HepG2 (cell line): ENCODE data around the gene SCRT2. TPM values are rescaled to one million over a fixed set of nuclear protein-coding genes. Genes with fewer than 3 reads are reported as not detected.

Experiments used
- ARHGAP35 ChIP-seq: sonication (generic); formaldehyde crosslinking; IDR thresholded peaks from 2 replicates; pipeline ENCODE4 v1.9.0; 2022; ENCODE audit warnings: mild to moderate bottlenecking, inconsistent platforms, moderate library complexity, missing genetic modification reagents, borderline replicate concordance
- BHLHE40 ChIP-seq: IDR thresholded peaks from 2 replicates; pipeline ENCODE4 v1.6.1; 2011; ENCODE audit warnings: low read length, improper control_type of control experiment
- CAMTA2 ChIP-seq: sonication (generic); formaldehyde crosslinking; IDR thresholded peaks from 2 replicates; pipeline ENCODE4 v1.4.0; 2020; ENCODE audit warnings: mild to moderate bottlenecking, missing genetic modification reagents, borderline replicate concordance
- FOXC1 ChIP-seq: sonication (generic); formaldehyde crosslinking; IDR thresholded peaks from 2 replicates; pipeline ENCODE4 v1.8.0; 2022; ENCODE audit warnings: mild to moderate bottlenecking, missing genetic modification reagents, borderline replicate concordance
- KDM5B ChIP-seq: sonication (generic); formaldehyde crosslinking; IDR thresholded peaks from 2 replicates; pipeline ENCODE4 v1.4.0; 2020; ENCODE audit warnings: missing genetic modification reagents, mild to moderate bottlenecking, borderline replicate concordance
- KLF9 ChIP-seq: IDR thresholded peaks from 2 replicates; pipeline ENCODE4 v1.6.1; 2016; ENCODE audit warnings: low read depth
- NRL ChIP-seq: sonication (generic); formaldehyde crosslinking; IDR thresholded peaks from 2 replicates; pipeline ENCODE4 v1.5.0; 2020; ENCODE audit warnings: missing genetic modification reagents, mild to moderate bottlenecking, moderate library complexity, borderline replicate concordance
- PRPF4 ChIP-seq: fragments of 200-400 bp; formaldehyde crosslinking; IDR thresholded peaks from 2 replicates; pipeline ENCODE4 v1.6.1; 2016; ENCODE audit warnings: low read length, low read depth; ENCODE audit not compliant: poor library complexity, severe bottlenecking
- SALL1 ChIP-seq: sonication (generic); formaldehyde crosslinking; IDR thresholded peaks from 2 replicates; pipeline ENCODE4 v1.8.0; 2022; ENCODE audit warnings: mild to moderate bottlenecking, missing genetic modification reagents
- TCF12 ChIP-seq, 2 experiments: fragments of 450-650 bp in 1 of 2; sonication (generic) in 1 of 2; formaldehyde crosslinking in 1 of 2; IDR thresholded peaks; 2 replicates each; pipeline versions ENCODE4 v1.6.1 to v1.8.0; 2017 to 2022; ENCODE audit warnings: antibody characterized with exemption in 1 of 2, mild to moderate bottlenecking in 1 of 2, missing genetic modification reagents in 1 of 2, moderate library complexity in 1 of 2
- ZEB1 ChIP-seq: IDR thresholded peaks from 2 replicates; pipeline ENCODE4 v1.6.1; 2012; ENCODE audit warnings: mild to moderate bottlenecking, low read depth, inconsistent platforms; ENCODE audit not compliant: insufficient replicate concordance
- ZNF224 ChIP-seq: sonication (generic); formaldehyde crosslinking; IDR thresholded peaks from 2 replicates; pipeline ENCODE4 v1.5.0; 2020; ENCODE audit warnings: mild to moderate bottlenecking, missing genetic modification reagents
- ZNF256 ChIP-seq: sonication (generic); formaldehyde crosslinking; conservative IDR thresholded peaks from 2 replicates; pipeline ENCODE4 v1.4.0; 2020; ENCODE audit warnings: missing genetic modification reagents
- ZNF34 ChIP-seq: sonication (generic); formaldehyde crosslinking; IDR thresholded peaks from 2 replicates; pipeline ENCODE4 v1.4.0; 2020; ENCODE audit warnings: mild to moderate bottlenecking, missing genetic modification reagents, borderline replicate concordance
- ZNF350 ChIP-seq: sonication (generic); formaldehyde crosslinking; IDR thresholded peaks from 2 replicates; pipeline ENCODE4 v1.4.0; 2020; ENCODE audit warnings: mild to moderate bottlenecking, low read depth, missing genetic modification reagents, borderline replicate concordance
- ZNF607 ChIP-seq: sonication (generic); formaldehyde crosslinking; IDR thresholded peaks from 2 replicates; pipeline ENCODE4 v1.5.1; 2020; ENCODE audit warnings: missing genetic modification reagents, mild to moderate bottlenecking, borderline replicate concordance
- ZNF772 ChIP-seq: sonication (generic); formaldehyde crosslinking; IDR thresholded peaks from 2 replicates; pipeline ENCODE4 v1.5.0; 2020; ENCODE audit warnings: mild to moderate bottlenecking, missing genetic modification reagents
- polyA plus RNA-seq, 8 experiments: library from polyadenylated mRNA; depleted of rRNA in 3 of 8; stranded (reverse) in 7 of 8; unstranded in 1 of 8; fragments of >200 nt; fragmentation: Illumina TruSeq in 4 of 8; extraction: Trizol in 4 of 8; gene quantifications; 2 replicates each; pipeline versions ENCODE4 v1.2.1 to v1.2.3, GENCODE V29; 2011 to 2016; ENCODE audit warnings: low read depth in 4 of 8, missing spikeins in 1 of 8, mixed read lengths in 1 of 8; ENCODE audit not compliant: insufficient read depth in 1 of 8
- total RNA-seq, 5 experiments: library from RNA; depleted of rRNA; stranded (reverse); fragments of >200 nt; fragmentation: Illumina TruSeq; extraction: Trizol; gene quantifications; 2 replicates each; pipeline ENCODE4 v1.2.3, GENCODE V29; 2016; ENCODE audit warnings: low read depth in 1 of 5
- TF ChIP-seq, protein P1 (sequence below), 2 experiments: sonication (generic) in 1 of 2; formaldehyde crosslinking in 1 of 2; IDR thresholded peaks; 2 replicates each; pipeline versions ENCODE4 v1.4.0 to v1.6.1; 2016 to 2020; ENCODE audit warnings: borderline replicate concordance in 1 of 2, low read depth in 1 of 2, mild to moderate bottlenecking in 1 of 2, missing genetic modification reagents in 1 of 2
- TF ChIP-seq, protein P2 (sequence below): sonication (generic); formaldehyde crosslinking; IDR thresholded peaks from 2 replicates; pipeline ENCODE4 v1.5.1; 2020; ENCODE audit warnings: missing genetic modification reagents, mild to moderate bottlenecking, borderline replicate concordance
- TF ChIP-seq, protein P3 (sequence below): sonication (generic); formaldehyde crosslinking; IDR thresholded peaks from 2 replicates; pipeline ENCODE4 v1.4.0; 2020; ENCODE audit warnings: missing genetic modification reagents, mild to moderate bottlenecking, borderline replicate concordance

Gene SCRT2
- total and polyA plus RNA-seq, 2 of the 13 experiments (the other 11 are each of a cell fraction or from before 2014, with no cell fraction given), result not detected

DNA sequence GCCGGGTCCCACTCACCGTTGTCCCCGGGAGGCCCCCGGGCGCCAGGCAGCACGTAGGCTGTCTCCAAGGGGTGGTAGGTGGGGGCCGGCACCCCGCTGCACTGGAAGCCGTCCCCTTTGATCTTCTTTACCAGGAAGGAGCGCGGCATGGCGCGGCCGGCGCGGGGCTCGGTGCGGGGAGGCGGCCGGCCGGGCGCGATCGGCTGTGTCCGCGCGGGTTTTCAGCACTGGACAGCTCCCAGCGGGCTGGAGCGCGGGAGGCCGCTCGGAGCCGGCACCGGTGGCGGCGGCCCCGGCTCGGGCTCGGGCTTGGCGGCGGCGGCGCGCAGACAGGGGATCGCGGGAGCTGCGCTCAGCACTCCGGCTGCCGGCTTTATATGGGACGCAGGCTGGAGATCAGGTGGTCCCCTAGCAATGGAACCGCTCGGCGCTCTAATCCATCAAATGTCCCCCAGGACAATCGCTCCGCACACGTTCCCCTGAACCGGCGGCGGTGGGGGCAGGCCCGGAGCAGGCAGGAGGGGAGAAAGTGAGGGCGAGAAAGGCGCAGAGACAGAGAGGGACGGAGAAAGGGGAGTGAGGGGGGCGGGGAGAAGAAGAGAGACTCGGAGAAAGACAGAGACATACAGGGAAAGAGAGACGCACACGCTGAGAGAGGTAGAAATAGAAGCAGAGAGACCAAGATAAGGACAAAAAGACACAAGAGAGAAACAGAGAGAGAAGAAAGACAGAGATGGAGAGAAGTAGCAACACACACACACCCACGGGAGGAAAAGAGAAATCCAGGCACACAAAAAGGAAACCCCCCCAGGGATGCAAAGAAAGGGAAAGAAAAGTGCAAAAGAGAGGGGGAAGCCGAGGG lies at the start of gene SCRT2 (continued):
- TF ChIP-seq KDM5B (CRISPR knock-in tag), result peak; percentile 95
- 0 out of 2 replicates have a peak, but pooled peaks have one; percentile 82 for TF ChIP-seq CAMTA2 (CRISPR knock-in tag)
- TF ChIP-seq FOXC1 (CRISPR knock-in tag), result peak; percentile 94; the same call in 1 of the 2 replicates
- TF ChIP-seq PRPF4, result no peak
- TF ChIP-seq ZEB1, result no peak
- TF ChIP-seq, protein P1, sequence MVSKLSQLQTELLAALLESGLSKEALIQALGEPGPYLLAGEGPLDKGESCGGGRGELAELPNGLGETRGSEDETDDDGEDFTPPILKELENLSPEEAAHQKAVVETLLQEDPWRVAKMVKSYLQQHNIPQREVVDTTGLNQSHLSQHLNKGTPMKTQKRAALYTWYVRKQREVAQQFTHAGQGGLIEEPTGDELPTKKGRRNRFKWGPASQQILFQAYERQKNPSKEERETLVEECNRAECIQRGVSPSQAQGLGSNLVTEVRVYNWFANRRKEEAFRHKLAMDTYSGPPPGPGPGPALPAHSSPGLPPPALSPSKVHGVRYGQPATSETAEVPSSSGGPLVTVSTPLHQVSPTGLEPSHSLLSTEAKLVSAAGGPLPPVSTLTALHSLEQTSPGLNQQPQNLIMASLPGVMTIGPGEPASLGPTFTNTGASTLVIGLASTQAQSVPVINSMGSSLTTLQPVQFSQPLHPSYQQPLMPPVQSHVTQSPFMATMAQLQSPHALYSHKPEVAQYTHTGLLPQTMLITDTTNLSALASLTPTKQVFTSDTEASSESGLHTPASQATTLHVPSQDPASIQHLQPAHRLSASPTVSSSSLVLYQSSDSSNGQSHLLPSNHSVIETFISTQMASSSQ (IDR thresholded peaks at IDR 0.05; ENCODE audit: low read depth), result no peak
- TF ChIP-seq, protein P1 (CRISPR knock-in tag; IDR thresholded peaks at IDR 0.05; ENCODE audit: borderline replicate concordance), result peak; percentile 64; the same call in 1 of the 2 replicates
- TF ChIP-seq ZNF224 (CRISPR knock-in tag), result no peak; the same call in 1 of the 2 replicates
- TF ChIP-seq BHLHE40, result no peak
- TF ChIP-seq ZNF34 (CRISPR knock-in tag), result peak; percentile 89; the same call in 1 of the 2 replicates
- no peak for TF ChIP-seq ZNF350 (CRISPR knock-in tag)
- TF ChIP-seq TCF12 (IDR thresholded peaks at IDR 0.05), result no peak
- TF ChIP-seq TCF12 (CRISPR knock-in tag; IDR thresholded peaks at IDR 0.05), result peak; percentile 91
- peak; percentile 99 for TF ChIP-seq ZNF607 (CRISPR knock-in tag)
- TF ChIP-seq NRL (CRISPR knock-in tag), result no peak; the same call in 1 of the 2 replicates
- peak; percentile 96 for TF ChIP-seq ARHGAP35 (CRISPR knock-in tag)
- peak; percentile 100 for TF ChIP-seq SALL1 (CRISPR knock-in tag)
- TF ChIP-seq, protein P2, sequence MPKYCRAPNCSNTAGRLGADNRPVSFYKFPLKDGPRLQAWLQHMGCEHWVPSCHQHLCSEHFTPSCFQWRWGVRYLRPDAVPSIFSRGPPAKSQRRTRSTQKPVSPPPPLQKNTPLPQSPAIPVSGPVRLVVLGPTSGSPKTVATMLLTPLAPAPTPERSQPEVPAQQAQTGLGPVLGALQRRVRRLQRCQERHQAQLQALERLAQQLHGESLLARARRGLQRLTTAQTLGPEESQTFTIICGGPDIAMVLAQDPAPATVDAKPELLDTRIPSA (CRISPR knock-in tag), result no peak
- no peak for TF ChIP-seq KLF9 (CRISPR knock-in tag)
- 0 out of 2 replicates have a peak, but pooled peaks have one; percentile 15 for TF ChIP-seq ZNF256
- TF ChIP-seq, protein P3, sequence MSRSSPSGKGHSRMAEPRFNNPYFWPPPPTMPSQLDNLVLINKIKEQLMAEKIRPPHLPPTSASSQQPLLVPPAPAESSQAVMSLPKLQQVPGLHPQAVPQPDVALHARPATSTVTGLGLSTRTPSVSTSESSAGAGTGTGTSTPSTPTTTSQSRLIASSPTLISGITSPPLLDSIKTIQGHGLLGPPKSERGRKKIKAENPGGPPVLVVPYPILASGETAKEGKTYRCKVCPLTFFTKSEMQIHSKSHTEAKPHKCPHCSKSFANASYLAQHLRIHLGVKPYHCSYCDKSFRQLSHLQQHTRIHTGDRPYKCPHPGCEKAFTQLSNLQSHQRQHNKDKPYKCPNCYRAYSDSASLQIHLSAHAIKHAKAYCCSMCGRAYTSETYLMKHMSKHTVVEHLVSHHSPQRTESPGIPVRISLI (CRISPR knock-in tag), result no peak; the same call in 1 of the 2 replicates
- peak; percentile 95; the same call in 1 of the 2 replicates for TF ChIP-seq ZNF772 (CRISPR knock-in tag)
